HEK293 (cell line): Measurements from ENCODE around the gene LRRN4.

Source experiments
- CTCF ChIP-seq: fragments of 450-650 bp; formaldehyde crosslinking; IDR thresholded peaks from 2 replicates; pipeline ENCODE4 v1.5.1; 2016; ENCODE audit warnings: missing biosample characterization, missing genetic modification characterization
- ZNF211 ChIP-seq: fragments of 450-650 bp; formaldehyde crosslinking; IDR thresholded peaks from 2 replicates; pipeline ENCODE4 v1.5.1; 2016; ENCODE audit warnings: low read depth, missing biosample characterization, missing genetic modification characterization
- ZNF221 ChIP-seq: fragments of 450-650 bp; formaldehyde crosslinking; IDR thresholded peaks from 2 replicates; pipeline ENCODE4 v1.5.1; 2017; ENCODE audit warnings: missing biosample characterization, missing genetic modification characterization, borderline replicate concordance

GRCh38 chr20:6039766-6040165, 14.1 kb downstream of the LRRN4 start:
- no peak for TF ChIP-seq CTCF (tag by site-specific recombination)
- no peak for TF ChIP-seq ZNF221 (tag by site-specific recombination)
- TF ChIP-seq ZNF211: no peak
